ENCODE results near the gene TMEM125. TPM values are rescaled to one million over a fixed set of nuclear protein-coding genes. Genes with fewer than 3 reads are reported as not detected.

The TMEM125 gene
- total RNA-seq, 1 experiment from 2014 or later: not detected

- no peaks in the 10 kb centered on the region for H3K36me3 ChIP-seq (ENCODE audit: control insufficient read depth, insufficient read depth, low read length)
- no peaks in the 10 kb centered on the region for H3K4me1 ChIP-seq (ENCODE audit: control insufficient read depth, insufficient read depth, low read length)
- H3K4me3 ChIP-seq (ENCODE audit: low read depth in 2 of 2, low read length in 2 of 2): no peak overlapping the region
- ChIA-PET POLR2A (no interaction called here), CTCF (interaction anchor here (1.4 kb wide), 1 partner anchor 182 kb away, joined by 11 read pairs; no protein-coding TSS in a partner anchor)
- ATAC-seq (no peak), DNase-seq (ENCODE audit: low read depth, low spot score) (no peak)
- no peak for TF ChIP-seq CTCF (IDR thresholded peaks at IDR 0.05)
- TF ChIP-seq POLR2AphosphoS5 (IDR thresholded peaks at IDR 0.05; ENCODE audit: low read depth, low read length): no peak
- TF ChIP-seq, protein P1, sequence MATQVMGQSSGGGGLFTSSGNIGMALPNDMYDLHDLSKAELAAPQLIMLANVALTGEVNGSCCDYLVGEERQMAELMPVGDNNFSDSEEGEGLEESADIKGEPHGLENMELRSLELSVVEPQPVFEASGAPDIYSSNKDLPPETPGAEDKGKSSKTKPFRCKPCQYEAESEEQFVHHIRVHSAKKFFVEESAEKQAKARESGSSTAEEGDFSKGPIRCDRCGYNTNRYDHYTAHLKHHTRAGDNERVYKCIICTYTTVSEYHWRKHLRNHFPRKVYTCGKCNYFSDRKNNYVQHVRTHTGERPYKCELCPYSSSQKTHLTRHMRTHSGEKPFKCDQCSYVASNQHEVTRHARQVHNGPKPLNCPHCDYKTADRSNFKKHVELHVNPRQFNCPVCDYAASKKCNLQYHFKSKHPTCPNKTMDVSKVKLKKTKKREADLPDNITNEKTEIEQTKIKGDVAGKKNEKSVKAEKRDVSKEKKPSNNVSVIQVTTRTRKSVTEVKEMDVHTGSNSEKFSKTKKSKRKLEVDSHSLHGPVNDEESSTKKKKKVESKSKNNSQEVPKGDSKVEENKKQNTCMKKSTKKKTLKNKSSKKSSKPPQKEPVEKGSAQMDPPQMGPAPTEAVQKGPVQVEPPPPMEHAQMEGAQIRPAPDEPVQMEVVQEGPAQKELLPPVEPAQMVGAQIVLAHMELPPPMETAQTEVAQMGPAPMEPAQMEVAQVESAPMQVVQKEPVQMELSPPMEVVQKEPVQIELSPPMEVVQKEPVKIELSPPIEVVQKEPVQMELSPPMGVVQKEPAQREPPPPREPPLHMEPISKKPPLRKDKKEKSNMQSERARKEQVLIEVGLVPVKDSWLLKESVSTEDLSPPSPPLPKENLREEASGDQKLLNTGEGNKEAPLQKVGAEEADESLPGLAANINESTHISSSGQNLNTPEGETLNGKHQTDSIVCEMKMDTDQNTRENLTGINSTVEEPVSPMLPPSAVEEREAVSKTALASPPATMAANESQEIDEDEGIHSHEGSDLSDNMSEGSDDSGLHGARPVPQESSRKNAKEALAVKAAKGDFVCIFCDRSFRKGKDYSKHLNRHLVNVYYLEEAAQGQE (IDR thresholded peaks at IDR 0.05; ENCODE audit: insufficient read depth in 1 of 2, low read depth in 2 of 2, low read length in 1 of 2): no peak
- no peak for TF ChIP-seq TCF7L2 (IDR thresholded peaks at IDR 0.05; ENCODE audit: low read depth, low read length)
- TF ChIP-seq SIN3A (IDR thresholded peaks at IDR 0.05; ENCODE audit: borderline replicate concordance, insufficient read depth, low read depth, low read length): no peak
- no peaks in the 10 kb centered on the region for H3K27me3 ChIP-seq (ENCODE audit: control insufficient read depth, insufficient read depth, low read length)
- no TSS peak for BruUV-seq (replicated peaks)
- in situ Hi-C loops (cut with HindIII; ENCODE audit: low pct_unique_long_range_greater_than_20kb, low sequenced_read_pairs) (no loop called here), intact Hi-C loops (cut with micrococcal nuclease; ENCODE audit: unreplicated experiment) (no loop called here)
- no peak overlapping the region for H3K27ac ChIP-seq (ENCODE audit: low read length)
- no peaks in the 10 kb centered on the region for H3K9me3 ChIP-seq (ENCODE audit: control insufficient read depth, insufficient read depth, low read depth, low read length)
These were observed 37.3 kb upstream of the TMEM125 start for GRCh38 chr1:43232482-43232881.

GRCh38 chr1:43233631-43234030, 36.2 kb upstream of the TMEM125 start:
- H3K4me1 ChIP-seq (ENCODE audit: control insufficient read depth, insufficient read depth, low read length): no peaks in the 10 kb centered on the region
- BruUV-seq (replicated peaks): no TSS peak
- H3K4me3 ChIP-seq (ENCODE audit: low read depth in 2 of 2, low read length in 2 of 2): no peak overlapping the region
- in situ Hi-C loops (cut with HindIII; ENCODE audit: low pct_unique_long_range_greater_than_20kb, low sequenced_read_pairs): no loop called here
- H3K27ac ChIP-seq (ENCODE audit: low read length): no peak overlapping the region
- no peaks in the 10 kb centered on the region for H3K27me3 ChIP-seq (ENCODE audit: control insufficient read depth, insufficient read depth, low read length)
- no peaks in the 10 kb centered on the region for H3K9me3 ChIP-seq (ENCODE audit: control insufficient read depth, insufficient read depth, low read depth, low read length)
- no peak for ATAC-seq
- intact Hi-C loops (cut with micrococcal nuclease; ENCODE audit: unreplicated experiment): no loop called here
- ChIA-PET CTCF (no interaction called here), POLR2A (interaction anchor here (0.7 kb wide), 2 partner anchors 686 to 687 kb away, joined by 3 to 5 read pairs; no protein-coding TSS in a partner anchor)
- TF ChIP-seq SIN3A (IDR thresholded peaks at IDR 0.05; ENCODE audit: borderline replicate concordance, insufficient read depth, low read depth, low read length): no peak
- no peak for TF ChIP-seq CTCF (IDR thresholded peaks at IDR 0.05)
- TF ChIP-seq, protein P1 (IDR thresholded peaks at IDR 0.05; ENCODE audit: insufficient read depth in 1 of 2, low read depth in 2 of 2, low read length in 1 of 2): no peak
- no peak for TF ChIP-seq TCF7L2 (IDR thresholded peaks at IDR 0.05; ENCODE audit: low read depth, low read length)
- TF ChIP-seq POLR2AphosphoS5 (IDR thresholded peaks at IDR 0.05; ENCODE audit: low read depth, low read length): no peak
- DNase-seq (ENCODE audit: low read depth, low spot score): no peak
- H3K36me3 ChIP-seq (ENCODE audit: control insufficient read depth, insufficient read depth, low read length): no peaks in the 10 kb centered on the region
